ENCODE measurements around the gene MUTYH. TPM values are rescaled to one million over a fixed set of nuclear protein-coding genes. Genes with fewer than 3 reads are reported as not detected.

MUTYH gene
- total and polyA plus RNA-seq, 2 of the 8 experiments (the other 6 are each of a cell fraction or from before 2014, with no cell fraction given), result 51.9 to 65.7 TPM

DNA sequence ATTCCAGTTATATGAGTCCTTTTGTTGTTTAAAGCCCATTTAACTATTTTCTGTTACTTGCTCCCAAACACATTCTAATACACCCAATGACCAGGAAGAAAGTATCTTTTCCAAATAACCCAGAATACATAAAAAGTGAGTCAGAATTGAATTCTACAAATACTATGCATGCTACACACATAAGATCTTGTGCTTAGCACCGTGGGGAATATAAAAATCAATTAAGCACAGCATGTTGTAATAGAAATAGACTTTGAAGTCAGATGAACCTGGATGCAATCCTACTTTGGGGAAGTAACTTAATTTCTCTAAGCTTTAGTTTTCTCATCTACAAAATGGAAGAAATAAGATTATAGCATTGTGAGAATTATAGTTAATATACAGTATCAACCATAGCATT is 40.5 kb upstream of the MUTYH start:
- H4K91ac ChIP-seq (replicated peaks; ENCODE audit: insufficient read length, low read length), result no peak overlapping the region
- H2BK5ac ChIP-seq (ENCODE audit: low read depth, low read length), result no peak overlapping the region
- H3K9me3 ChIP-seq (ENCODE audit: insufficient read depth in 2 of 2, low read depth in 1 of 2, low read length in 1 of 2), result no peaks in the 10 kb centered on the region
- H3K79me1 ChIP-seq (ENCODE audit: low read depth, low read length), result no peaks in the 10 kb centered on the region
- FAIRE-seq (no peak), DNase-seq (ENCODE audit: low read depth in 1 of 2, low spot score in 2 of 2) (no peak)
- no peaks in the 10 kb centered on the region for H3K79me2 ChIP-seq (ENCODE audit: control insufficient read depth in 1 of 2, insufficient read depth in 2 of 2, low read length in 2 of 2)
- no peak overlapping the region for H2BK120ac ChIP-seq (replicated peaks; ENCODE audit: low read depth, low read length)
- no peaks in the 10 kb centered on the region for H3K23me2 ChIP-seq (ENCODE audit: low read depth, low read length)
- no peak overlapping the region for H2BK20ac ChIP-seq (ENCODE audit: low read length)
- no peak overlapping the region for H3K14ac ChIP-seq (ENCODE audit: insufficient read length)
- H2BK12ac ChIP-seq (ENCODE audit: low read depth, low read length), result no peak overlapping the region
- no peaks in the 10 kb centered on the region for H3K36me3 ChIP-seq (ENCODE audit: control insufficient read depth in 2 of 4, insufficient read depth in 4 of 4, low read length in 3 of 4)
- H4K20me1 ChIP-seq (replicated peaks in 1 of 2; ENCODE audit: control insufficient read depth in 1 of 2, insufficient read depth in 2 of 2, low read length in 2 of 2), result no peaks in the 10 kb centered on the region
- no peak overlapping the region for H3K56ac ChIP-seq (replicated peaks; ENCODE audit: insufficient read length, low read depth, low read length)
- no peak overlapping the region for H4K5ac ChIP-seq (ENCODE audit: insufficient read length, low read depth, low read length)
- no peaks in the 10 kb centered on the region for H3K27me3 ChIP-seq (replicated peaks in 1 of 4; ENCODE audit: control insufficient read depth in 3 of 4, extremely low read depth in 1 of 4, insufficient read depth in 3 of 4, low read length in 3 of 4)
- no peak overlapping the region for H3K18ac ChIP-seq (ENCODE audit: extremely low read depth, low read length)
- no peak overlapping the region for H3K4me3 ChIP-seq (ENCODE audit: extremely low read depth in 1 of 4, insufficient read depth in 2 of 4, low read depth in 3 of 4, low read length in 4 of 4)
- no peak overlapping the region for H2BK15ac ChIP-seq (ENCODE audit: low read length)
- WGBS, 2 experiments (ENCODE audit: extremely low coverage in 1 of 2, insufficient coverage in 1 of 2, insufficient read length in 1 of 2, insufficient replicate concordance in 2 of 2, low coverage in 1 of 2, low lambda C conversion rate in 2 of 2, missing lambda C conversion rate in 1 of 2), result 93% methylated on average over 1 of the region's 1 CpG; no CpG with 5 or more reads in 1 of the 2 experiments
- TF ChIP-seq RBBP5 (IDR thresholded peaks at IDR 0.05; ENCODE audit: borderline replicate concordance, low read depth, low read length), result no peak
- no peak for TF ChIP-seq MAFK (IDR thresholded peaks at IDR 0.05; ENCODE audit: low read depth, low read length)
- TF ChIP-seq EP300 (IDR thresholded peaks at IDR 0.05; ENCODE audit: borderline replicate concordance in 1 of 2, low read depth in 2 of 2, low read length in 2 of 2), result no peak
- no peak for TF ChIP-seq CHD1 (IDR thresholded peaks at IDR 0.05; ENCODE audit: low read depth, low read length)
- ChIA-PET POLR2A (ENCODE audit: partially characterized antibody) (no interaction called here), CTCF (ENCODE audit: partially characterized antibody) (interaction anchor here (2.0 kb wide), 1 partner anchor 9 kb away, joined by 5 read pairs; no protein-coding TSS in a partner anchor)
- no peak overlapping the region for H4K8ac ChIP-seq (ENCODE audit: extremely low read depth, insufficient read depth, low read length)
- H3K27ac ChIP-seq (ENCODE audit: low read depth, low read length), result no peak overlapping the region
- no peak overlapping the region for H3K23ac ChIP-seq (ENCODE audit: insufficient read length)
- no peak overlapping the region for H3K4ac ChIP-seq (replicated peaks; ENCODE audit: insufficient read length, low read depth, low read length)
- no peak overlapping the region for H2AFZ ChIP-seq (ENCODE audit: low read length)
- H3K4me2 ChIP-seq (ENCODE audit: insufficient read depth in 1 of 2, low read depth in 2 of 2, low read length in 2 of 2), result no peak overlapping the region
- H3K9ac ChIP-seq (replicated peaks in 1 of 4; ENCODE audit: extremely low read depth in 1 of 4, low read depth in 3 of 4, low read length in 3 of 4), result no peak overlapping the region
- no peak overlapping the region for H2AK5ac ChIP-seq (ENCODE audit: low read depth, low read length)
- no peaks in the 10 kb centered on the region for H3K4me1 ChIP-seq (replicated peaks in 1 of 4; ENCODE audit: control insufficient read depth in 3 of 4, insufficient read depth in 4 of 4, low read length in 3 of 4)
